ENCODE results near the gene SOX21. TPM values are rescaled to one million over a fixed set of nuclear protein-coding genes. Genes with fewer than 3 reads are reported as not detected.

SOX21 gene
- total and polyA plus RNA-seq, 2 of the 8 experiments (the other 6 are each of a cell fraction or from before 2014, with no cell fraction given): 3.9 TPM

DNA sequence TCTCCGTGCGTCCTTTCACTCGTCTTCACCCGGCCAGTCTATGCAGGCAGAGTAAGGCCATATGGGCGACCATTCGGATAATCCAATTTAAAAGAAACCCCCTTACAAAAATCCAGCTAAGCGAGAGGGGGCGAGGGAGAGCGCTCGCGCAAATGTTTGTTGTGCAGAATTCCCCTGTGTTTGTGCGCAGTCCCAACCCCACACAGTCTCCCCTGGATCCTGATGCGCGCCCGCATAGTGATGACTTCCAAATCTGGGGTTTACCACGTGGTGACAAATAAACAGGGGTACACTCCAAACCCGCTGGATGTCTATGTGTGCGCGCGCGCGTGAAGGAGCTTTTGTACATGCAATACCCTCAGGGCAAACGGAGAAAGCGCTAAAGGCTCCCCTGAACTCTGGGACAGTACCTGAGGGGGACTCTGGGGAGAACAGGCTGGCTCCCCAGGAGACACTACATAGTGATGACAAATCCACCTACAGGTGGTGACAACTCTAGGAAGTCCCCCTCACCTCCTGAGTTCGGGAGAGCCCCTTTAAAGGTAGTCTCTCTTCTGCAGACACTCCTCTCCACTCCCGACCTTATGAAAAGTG is 8.5 kb downstream of the SOX21 start (continued):
- TF ChIP-seq RAD21 (IDR thresholded peaks at IDR 0.05 in 1 of 2, conservative IDR thresholded peaks at IDR 0.05 in 1 of 2; ENCODE audit: low read depth in 2 of 2, low read length in 2 of 2): no peak
- TF ChIP-seq EZH2 (IDR thresholded peaks at IDR 0.05; ENCODE audit: low read depth, low read length, severe bottlenecking): peak; percentile 43
- TF ChIP-seq HDAC6 (IDR thresholded peaks at IDR 0.05; ENCODE audit: low read depth, low read length): no peak
- TF ChIP-seq, protein P1, sequence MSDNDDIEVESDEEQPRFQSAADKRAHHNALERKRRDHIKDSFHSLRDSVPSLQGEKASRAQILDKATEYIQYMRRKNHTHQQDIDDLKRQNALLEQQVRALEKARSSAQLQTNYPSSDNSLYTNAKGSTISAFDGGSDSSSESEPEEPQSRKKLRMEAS (IDR thresholded peaks at IDR 0.05): 0 out of 2 replicates have a peak, but pooled peaks have one; percentile 11
